Activated naive CD8-positive, alpha-beta T cell treated with anti-CD3 and anti-CD28 coated beads, Interleukin-2, amount 10 ng/mL, durations not matched to agents 7 days and 5 days (primary cell): Measurements from ENCODE around the gene PTPRN2. TPM values are rescaled to one million over a fixed set of nuclear protein-coding genes. Genes with fewer than 3 reads are reported as not detected.

Source experiments
- ATAC-seq: fragments of 150-1000 bp; cut with Tn5 transposase; one replicate; pipeline ENCODE4 v1.10.0; 2021; ENCODE audit warnings: low read depth, moderate library complexity
- POLR2A ChIA-PET: fragments of 350-600 bp; sonication (Branson Sonifier 250); formaldehyde crosslinking; loops from one replicate; lab custom pipeline; 2021; ENCODE audit warnings: antibody characterized with exemption; lab: Charles Lee
- DNase-seq: peaks from one replicate; pipeline ENCODE4 v3.0.0; 2021
- H3K27ac Mint-ChIP-seq: one replicate; pipeline ENCODE4 v1.8.0; 2022; ENCODE audit warnings: mild to moderate bottlenecking, mixed read lengths
- H3K27me3 Mint-ChIP-seq: one replicate; pipeline ENCODE4 v1.8.0; 2022; ENCODE audit warnings: mild to moderate bottlenecking, moderate library complexity, mixed read lengths
- H3K36me3 Mint-ChIP-seq: one replicate; pipeline ENCODE4 v1.8.0; 2021; ENCODE audit warnings: mild to moderate bottlenecking, mixed read lengths
- H3K4me1 Mint-ChIP-seq: one replicate; pipeline ENCODE4 v1.8.0; 2021; ENCODE audit warnings: mixed read lengths
- H3K4me3 Mint-ChIP-seq: one replicate; pipeline ENCODE4 v1.8.0; 2022; ENCODE audit warnings: mild to moderate bottlenecking, moderate library complexity, mixed read lengths
- H3K9me3 Mint-ChIP-seq: one replicate; pipeline ENCODE4 v1.8.0; 2021; ENCODE audit warnings: mixed read lengths
- total RNA-seq, 2 experiments: library from RNA; stranded (reverse); gene quantifications; one replicate each; pipeline ENCODE4 v1.2.3, GENCODE V29; 2021

The PTPRN2 gene
- total RNA-seq, 2 experiments from 2014 or later: 4.5 to 4.9 TPM

GRCh38 chr7:158592541-158592940, 4.9 kb upstream of the PTPRN2 start:
- no peak overlapping the region for H3K4me3 Mint-ChIP-seq
- no peaks in the 10 kb centered on the region for H3K36me3 Mint-ChIP-seq
- peaks cover 16% of the 10 kb centered on the region for H3K27me3 Mint-ChIP-seq
- DNase-seq: no peak
- H3K4me1 Mint-ChIP-seq: no peaks in the 10 kb centered on the region
- H3K27ac Mint-ChIP-seq: no peak overlapping the region
- POLR2A ChIA-PET: no interaction called here
- peaks cover 4% of the 10 kb centered on the region for H3K9me3 Mint-ChIP-seq
- ATAC-seq: no peak

DNA sequence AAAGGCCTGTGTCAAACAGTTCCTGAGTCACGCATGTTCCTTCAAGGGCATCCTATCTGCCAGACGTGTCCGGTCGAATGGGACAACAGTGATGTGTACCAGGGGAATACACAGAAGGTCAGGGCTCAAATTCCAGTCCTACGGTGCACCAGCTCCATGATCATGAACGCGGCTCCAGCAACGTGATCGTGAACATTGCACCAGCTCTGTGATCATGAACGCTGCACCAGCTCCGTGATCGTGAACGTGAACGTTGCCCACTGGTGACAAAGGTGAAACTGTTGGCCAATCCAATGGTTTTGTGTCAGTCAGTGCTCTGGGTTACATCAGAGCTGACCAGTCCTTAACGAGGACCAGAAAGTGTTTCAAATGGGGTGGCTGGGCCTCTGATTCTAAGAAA, 4.3 kb upstream of the PTPRN2 start:
- ATAC-seq (no peak), DNase-seq (no peak)
- Mint-ChIP-seq H3K27ac (no peak overlapping the region), H3K27me3 (peaks cover 16% of the 10 kb centered on the region), H3K9me3 (peaks cover 4% of the 10 kb centered on the region), H3K36me3 (no peaks in the 10 kb centered on the region), H3K4me3 (no peak overlapping the region), H3K4me1 (no peaks in the 10 kb centered on the region)
- POLR2A ChIA-PET: no interaction called here

GRCh38 chr7:158590181-158590530, 2.5 kb upstream of the PTPRN2 start:
- Mint-ChIP-seq H3K4me3 (no peak overlapping the region), H3K27ac (no peak overlapping the region), H3K27me3 (peaks cover 29% of the 10 kb centered on the region), H3K9me3 (peaks cover 4% of the 10 kb centered on the region), H3K36me3 (no peaks in the 10 kb centered on the region), H3K4me1 (no peaks in the 10 kb centered on the region)
- POLR2A ChIA-PET: no interaction called here
- no peak for DNase-seq
- ATAC-seq: no peak

DNA sequence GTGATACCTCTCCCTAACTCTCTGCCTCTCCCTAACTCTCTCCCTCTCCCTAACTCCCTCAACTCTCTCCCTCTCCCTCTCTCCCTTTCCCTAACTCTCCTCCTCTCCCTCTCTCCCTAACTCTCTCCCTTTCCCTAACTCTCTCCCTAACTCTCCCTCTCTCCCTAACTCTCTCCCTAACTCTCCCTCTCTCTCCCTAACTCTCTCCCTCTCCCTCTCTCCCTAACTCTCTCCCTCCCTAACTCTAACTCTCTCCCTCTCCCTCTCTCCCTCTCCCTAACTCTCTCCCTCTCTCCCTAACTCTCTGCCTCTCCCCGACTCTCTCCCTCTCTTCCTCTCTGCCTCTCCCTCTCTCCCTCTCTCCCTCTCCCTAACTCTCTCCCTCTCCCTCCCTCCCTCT, 2.0 kb upstream of the PTPRN2 start:
- DNase-seq (no peak), ATAC-seq (no peak)
- POLR2A ChIA-PET: no interaction called here
- Mint-ChIP-seq H3K9me3 (peaks cover 4% of the 10 kb centered on the region), H3K36me3 (no peaks in the 10 kb centered on the region), H3K27ac (no peak overlapping the region), H3K4me3 (no peak overlapping the region), H3K27me3 (peaks cover 33% of the 10 kb centered on the region), H3K4me1 (no peaks in the 10 kb centered on the region)

DNA sequence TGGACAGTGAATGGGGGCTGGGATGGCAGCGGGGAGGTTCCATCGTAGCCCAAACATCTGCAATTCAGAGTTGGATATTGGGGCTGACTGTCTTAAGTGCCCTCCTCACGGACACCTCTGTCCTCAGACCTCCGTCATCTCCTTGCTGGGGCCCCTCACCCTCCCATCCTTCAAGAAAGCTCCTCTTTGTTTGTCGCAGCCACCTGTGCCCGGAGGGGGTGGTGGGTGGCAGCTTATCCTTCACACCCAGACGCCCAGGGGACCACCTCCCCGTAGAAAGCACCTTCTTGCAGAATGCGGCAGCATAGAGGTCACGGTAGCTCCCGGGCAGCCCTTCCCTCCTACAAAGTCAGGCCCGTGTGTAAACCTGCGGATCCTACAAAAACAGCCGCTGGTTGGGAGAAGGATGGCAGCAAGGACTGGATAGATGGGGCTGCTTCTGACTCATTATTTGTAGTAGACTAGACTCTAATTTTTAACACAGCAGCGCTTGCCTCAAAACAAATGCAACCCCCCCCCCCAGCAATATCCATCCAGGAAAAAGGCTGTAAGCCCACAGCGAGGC, 1.3 kb upstream of the PTPRN2 start:
- POLR2A ChIA-PET: no interaction called here
- H3K27me3 Mint-ChIP-seq: peaks cover 36% of the 10 kb centered on the region
- DNase-seq (no peak), ATAC-seq (no peak)
- H3K36me3 Mint-ChIP-seq: no peaks in the 10 kb centered on the region
- H3K4me1 Mint-ChIP-seq: no peaks in the 10 kb centered on the region
- H3K9me3 Mint-ChIP-seq: peaks cover 4% of the 10 kb centered on the region
- no peak overlapping the region for H3K27ac Mint-ChIP-seq
- no peak overlapping the region for H3K4me3 Mint-ChIP-seq

DNA sequence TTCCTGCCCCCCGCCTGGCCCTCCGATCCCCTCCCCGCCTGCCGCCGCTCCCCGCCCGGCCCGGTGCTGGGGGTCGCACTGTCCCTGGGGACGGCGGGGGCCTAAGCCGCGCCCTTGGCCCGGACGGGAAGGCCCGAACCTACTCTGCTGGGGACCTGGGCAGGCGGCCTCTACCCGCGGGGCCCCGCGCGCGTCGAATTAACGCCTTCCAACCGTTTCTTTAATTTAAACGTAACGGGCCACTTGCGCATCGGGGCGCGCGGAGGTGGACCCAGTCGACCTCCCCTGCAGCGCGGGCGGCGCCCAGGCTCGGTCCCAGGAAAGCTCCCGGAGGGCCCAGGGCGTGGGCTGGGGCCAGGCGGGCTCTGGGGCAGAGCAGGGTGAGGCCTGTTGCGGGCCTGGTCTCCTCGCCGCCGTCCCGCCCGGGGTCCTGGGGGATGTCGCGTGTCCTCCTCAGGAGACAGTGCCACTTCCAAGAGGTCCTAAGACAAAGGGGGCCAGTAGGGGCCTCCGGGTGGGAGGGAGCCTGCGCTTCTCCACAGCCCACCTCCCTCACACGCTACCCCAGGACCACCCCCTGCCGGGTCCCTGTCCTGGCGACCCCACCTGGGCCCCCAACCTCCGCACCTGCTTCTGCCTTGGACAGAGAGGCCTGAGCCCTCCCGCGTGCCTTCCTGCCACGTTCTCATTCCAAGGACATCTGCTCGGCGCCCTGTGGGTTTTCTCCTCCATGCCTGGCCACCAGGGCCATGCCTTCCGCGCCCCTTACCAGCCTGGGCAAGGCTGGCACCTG, 658 bp upstream of the PTPRN2 start:
- DNase-seq (no peak), ATAC-seq (peak; percentile 20)
- Mint-ChIP-seq H3K9me3 (peaks cover 4% of the 10 kb centered on the region), H3K27me3 (peaks cover 36% of the 10 kb centered on the region), H3K36me3 (no peaks in the 10 kb centered on the region), H3K4me1 (no peaks in the 10 kb centered on the region), H3K4me3 (no peak overlapping the region), H3K27ac (no peak overlapping the region)
- POLR2A ChIA-PET: no interaction called here

- Mint-ChIP-seq H3K9me3 (peaks cover 3% of the 10 kb centered on the region), H3K4me3 (no peak overlapping the region), H3K4me1 (no peaks in the 10 kb centered on the region), H3K27ac (no peak overlapping the region), H3K36me3 (no peaks in the 10 kb centered on the region), H3K27me3 (peaks cover 36% of the 10 kb centered on the region)
- ATAC-seq: no peak
- DNase-seq: no peak
- POLR2A ChIA-PET: no interaction called here
Observed at GRCh38 chr7:158586499-158587161, 993 bp downstream of the PTPRN2 start.

DNA sequence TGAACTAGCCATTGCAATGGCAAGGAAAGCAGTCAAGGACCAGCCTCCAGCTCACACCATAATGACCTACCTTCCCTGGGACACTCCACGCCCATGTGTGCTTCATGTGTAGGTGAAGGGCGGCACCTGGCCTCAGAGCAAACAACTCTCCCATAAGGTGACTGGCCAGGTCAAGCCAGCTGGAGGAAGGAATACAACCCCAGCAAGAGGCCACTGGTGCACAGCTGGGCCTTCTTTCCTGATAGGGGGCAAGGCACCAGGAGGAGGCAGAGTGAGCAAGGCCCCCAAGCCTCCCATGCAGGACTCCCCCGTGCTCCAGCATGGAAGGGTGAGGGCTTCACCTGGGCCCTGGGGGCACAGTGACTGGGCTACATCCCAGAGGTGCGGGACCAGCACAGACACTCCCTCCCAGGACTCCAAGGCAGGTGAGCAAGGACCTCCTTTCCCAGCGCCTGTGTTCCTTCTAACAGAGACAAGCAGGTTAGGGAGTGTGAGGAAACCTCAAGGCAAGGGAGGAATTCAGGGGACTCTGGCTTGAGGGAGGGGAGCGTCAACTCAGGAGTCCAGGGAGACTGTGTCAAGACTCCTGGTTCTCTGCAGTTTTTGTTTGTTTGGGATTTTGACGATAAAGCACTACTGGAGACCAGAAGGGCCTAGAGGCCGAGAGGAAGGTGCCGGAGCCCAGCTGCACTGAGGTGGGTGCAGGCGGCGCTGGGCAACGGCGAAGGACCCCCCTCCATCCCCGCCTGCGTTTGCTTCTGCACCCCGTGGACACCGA, 1.7 kb downstream of the PTPRN2 start:
- H3K27me3 Mint-ChIP-seq: peaks cover 36% of the 10 kb centered on the region
- DNase-seq (no peak), ATAC-seq (no peak)
- H3K4me3 Mint-ChIP-seq: no peak overlapping the region
- H3K27ac Mint-ChIP-seq: no peak overlapping the region
- no peaks in the 10 kb centered on the region for H3K4me1 Mint-ChIP-seq
- peaks cover 3% of the 10 kb centered on the region for H3K9me3 Mint-ChIP-seq
- POLR2A ChIA-PET: no interaction called here
- no peaks in the 10 kb centered on the region for H3K36me3 Mint-ChIP-seq

- Mint-ChIP-seq H3K36me3 (no peaks in the 10 kb centered on the region), H3K9me3 (peaks cover 7% of the 10 kb centered on the region), H3K27ac (no peak overlapping the region), H3K4me3 (no peak overlapping the region), H3K27me3 (peaks cover 29% of the 10 kb centered on the region), H3K4me1 (no peaks in the 10 kb centered on the region)
- no peak for DNase-seq
- no peak for ATAC-seq
- POLR2A ChIA-PET: no interaction called here
Observed at GRCh38 chr7:158584407-158584806, 3.2 kb downstream of the PTPRN2 start.

- Mint-ChIP-seq H3K27ac (no peak overlapping the region), H3K9me3 (peaks cover 7% of the 10 kb centered on the region), H3K4me3 (no peak overlapping the region), H3K4me1 (no peaks in the 10 kb centered on the region), H3K36me3 (no peaks in the 10 kb centered on the region), H3K27me3 (peaks cover 23% of the 10 kb centered on the region)
- POLR2A ChIA-PET: no interaction called here
- DNase-seq: no peak
- ATAC-seq: no peak
Observed at GRCh38 chr7:158583810-158584209, 3.8 kb downstream of the PTPRN2 start.

- Mint-ChIP-seq H3K27ac (no peak overlapping the region), H3K4me1 (no peaks in the 10 kb centered on the region), H3K27me3 (peaks cover 20% of the 10 kb centered on the region), H3K36me3 (no peaks in the 10 kb centered on the region), H3K9me3 (peaks cover 8% of the 10 kb centered on the region), H3K4me3 (no peak overlapping the region)
- no peak for DNase-seq
- POLR2A ChIA-PET: no interaction called here
- ATAC-seq: no peak
Observed at GRCh38 chr7:158583143-158583542, 4.5 kb downstream of the PTPRN2 start.

GRCh38 chr7:158582089-158582456, 5.5 kb downstream of the PTPRN2 start:
- H3K27me3 Mint-ChIP-seq: peaks cover 20% of the 10 kb centered on the region
- no peak overlapping the region for H3K4me3 Mint-ChIP-seq
- POLR2A ChIA-PET: no interaction called here
- ATAC-seq: no peak
- H3K4me1 Mint-ChIP-seq: no peaks in the 10 kb centered on the region
- no peak overlapping the region for H3K27ac Mint-ChIP-seq
- no peaks in the 10 kb centered on the region for H3K36me3 Mint-ChIP-seq
- peaks cover 8% of the 10 kb centered on the region for H3K9me3 Mint-ChIP-seq
- no peak for DNase-seq

DNA sequence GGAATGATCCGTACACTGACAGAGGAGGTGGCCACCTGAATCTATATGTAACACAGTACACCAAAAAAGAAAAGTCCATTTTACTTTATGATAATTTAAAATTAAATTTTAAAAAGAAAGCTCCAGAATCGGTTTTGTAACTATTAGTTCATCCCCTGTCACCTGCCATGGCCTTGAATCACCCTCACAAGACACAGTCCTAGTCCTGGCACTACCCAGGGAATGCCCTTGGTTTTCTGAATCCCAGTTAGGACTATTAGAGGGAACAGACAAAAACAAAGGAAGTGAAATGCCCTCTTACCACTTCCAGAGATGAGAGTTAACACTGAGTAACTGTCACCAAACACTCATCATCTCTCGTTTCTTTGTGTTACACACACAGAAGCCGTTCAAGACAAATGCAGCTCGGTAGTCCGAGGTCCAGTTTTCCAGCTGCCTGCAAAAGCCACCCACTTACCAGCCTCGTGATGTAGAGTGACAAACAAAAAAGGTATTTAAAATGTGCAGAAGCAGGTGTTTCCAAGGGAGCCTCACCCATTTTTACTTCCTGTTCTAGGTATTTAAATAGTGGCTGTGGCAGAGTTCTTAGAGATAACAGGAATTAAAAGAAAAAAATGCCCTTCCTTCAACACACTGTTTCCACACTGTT, 6.1 kb downstream of the PTPRN2 start:
- ATAC-seq: no peak
- H3K36me3 Mint-ChIP-seq: no peaks in the 10 kb centered on the region
- POLR2A ChIA-PET: no interaction called here
- no peak overlapping the region for H3K4me3 Mint-ChIP-seq
- H3K27ac Mint-ChIP-seq: no peak overlapping the region
- H3K9me3 Mint-ChIP-seq: peaks cover 8% of the 10 kb centered on the region
- peaks cover 20% of the 10 kb centered on the region for H3K27me3 Mint-ChIP-seq
- H3K4me1 Mint-ChIP-seq: no peaks in the 10 kb centered on the region
- no peak for DNase-seq
